22Rv1 (cell line): ENCODE measurements around the gene CSRP3.

Experiments used
- H3K27ac ChIP-seq: fragments of 450-650 bp; 2 replicates; pipeline ENCODE4 v1.5.1; 2017
- CTCF ChIP-seq: fragments of 450-650 bp; IDR thresholded peaks from 2 replicates; pipeline ENCODE4 v1.5.1; 2017; ENCODE audit warnings: mild to moderate bottlenecking
- ZFX ChIP-seq: fragments of 450-650 bp; IDR thresholded peaks from 2 replicates; pipeline ENCODE4 v1.6.1; 2017; ENCODE audit warnings: antibody characterized with exemption, borderline replicate concordance

CSRP3 gene

GRCh38 chr11:19237381-19237780 is 35.6 kb upstream of the CSRP3 start:
- TF ChIP-seq CTCF (no peak), ZFX (no peak)
- H3K27ac ChIP-seq = no peak overlapping the region

GRCh38 chr11:19234231-19234817 is 32.5 kb upstream of the CSRP3 start:
- H3K27ac ChIP-seq = no peak overlapping the region
- TF ChIP-seq ZFX (no peak), CTCF (no peak)

GRCh38 chr11:19232910-19233503 is 31.2 kb upstream of the CSRP3 start:
- H3K27ac ChIP-seq = no peak overlapping the region
- TF ChIP-seq CTCF (no peak), ZFX (no peak)

- no peak for TF ChIP-seq ZFX
- TF ChIP-seq CTCF = no peak
Observed at GRCh38 chr11:19229671-19230070, 27.9 kb upstream of the CSRP3 start.

GRCh38 chr11:19228968-19229367 is 27.2 kb upstream of the CSRP3 start:
- no peak overlapping the region for H3K27ac ChIP-seq
- TF ChIP-seq ZFX = no peak

More at GRCh38 chr11:19229671-19230070, 27.9 kb upstream of the CSRP3 start:
- H3K27ac ChIP-seq = no peak overlapping the region

GRCh38 chr11:19226378-19227195 is 24.8 kb upstream of the CSRP3 start:
- no peak overlapping the region for H3K27ac ChIP-seq
- no peak for TF ChIP-seq ZFX

- TF ChIP-seq ZFX (no peak), CTCF (no peak)
- no peak overlapping the region for H3K27ac ChIP-seq
Observed at GRCh38 chr11:19225581-19225980, 23.8 kb upstream of the CSRP3 start.

- H3K27ac ChIP-seq = no peak overlapping the region
- TF ChIP-seq ZFX (no peak), CTCF (no peak)
Observed at GRCh38 chr11:19225123-19225522, 23.3 kb upstream of the CSRP3 start.
